SJSA1 (cell line): ENCODE data around the gene TPRX1. TPM values are rescaled to one million over a fixed set of nuclear protein-coding genes. Genes with fewer than 3 reads are reported as not detected.

Experiments used
- DNase-seq, 2 experiments: peaks; one replicate each; pipeline ENCODE4 v3.0.0-alpha.2; 2015 to 2020; ENCODE audit warnings: low spot score in 2 of 2, low read depth in 1 of 2
- H3K27ac ChIP-seq: fragments of 250-450 bp; sonication (Bioruptor Pico); 2 replicates; pipeline ENCODE4 v1.5.1; 2020; ENCODE audit warnings: mild to moderate bottlenecking, moderate library complexity
- H3K27me3 ChIP-seq: fragments of 250-450 bp; sonication (Bioruptor Pico); replicated peaks from 2 replicates; pipeline ENCODE4 v1.5.1; 2020; ENCODE audit warnings: mild to moderate bottlenecking, moderate library complexity
- H3K36me3 ChIP-seq: fragments of 250-450 bp; sonication (Bioruptor Pico); 2 replicates; pipeline ENCODE4 v1.5.1; 2020; ENCODE audit warnings: mild to moderate bottlenecking
- H3K4me1 ChIP-seq: fragments of 250-450 bp; sonication (Bioruptor Pico); replicated peaks from 2 replicates; pipeline ENCODE4 v1.6.1; 2021; ENCODE audit warnings: mild to moderate bottlenecking
- H3K4me3 ChIP-seq: fragments of 250-450 bp; sonication (Bioruptor Pico); 2 replicates; pipeline ENCODE4 v1.5.1; 2020; ENCODE audit warnings: mild to moderate bottlenecking
- H3K9me3 ChIP-seq: fragments of 250-450 bp; sonication (Bioruptor Pico); replicated peaks from 2 replicates; pipeline ENCODE4 v1.5.1; 2020; ENCODE audit warnings: mild to moderate bottlenecking
- total RNA-seq: library from RNA; depleted of rRNA; stranded (reverse); fragments of >200 nt; shearing (Covaris generic); gene quantifications from 2 replicates; pipeline ENCODE4 v1.2.3, GENCODE V29; 2014; rRNA removed

The TPRX1 gene
- total RNA-seq, 1 experiment from 2014 or later = not detected

- no peak for DNase-seq
- Histone ChIP-seq H3K27ac (no peak overlapping the region), H3K27me3 (no peaks in the 10 kb centered on the region), H3K36me3 (peaks cover 76% of the 10 kb centered on the region), H3K9me3 (no peaks in the 10 kb centered on the region), H3K4me3 (no peak overlapping the region), H3K4me1 (no peaks in the 10 kb centered on the region)
These were observed 47.8 kb downstream of the TPRX1 start for GRCh38 chr19:47756627-47756929.

- H3K27ac ChIP-seq = no peak overlapping the region
- no peaks in the 10 kb centered on the region for H3K4me1 ChIP-seq
- H3K36me3 ChIP-seq = peaks cover 82% of the 10 kb centered on the region
- DNase-seq = no peak
- no peak overlapping the region for H3K4me3 ChIP-seq
- no peaks in the 10 kb centered on the region for H3K27me3 ChIP-seq
- H3K9me3 ChIP-seq = no peaks in the 10 kb centered on the region
These were observed 48.4 kb downstream of the TPRX1 start for GRCh38 chr19:47755762-47756626.

- Histone ChIP-seq H3K36me3 (peaks cover 90% of the 10 kb centered on the region), H3K9me3 (no peaks in the 10 kb centered on the region), H3K4me1 (no peaks in the 10 kb centered on the region), H3K27me3 (no peaks in the 10 kb centered on the region), H3K4me3 (no peak overlapping the region), H3K27ac (no peak overlapping the region)
- DNase-seq = no peak
These were observed 49.1 kb downstream of the TPRX1 start for GRCh38 chr19:47755065-47755761.

GRCh38 chr19:47754206-47755064 lies 49.9 kb downstream of the TPRX1 start:
- no peak for DNase-seq
- no peaks in the 10 kb centered on the region for H3K27me3 ChIP-seq
- no peaks in the 10 kb centered on the region for H3K9me3 ChIP-seq
- H3K4me3 ChIP-seq = no peak overlapping the region
- H3K4me1 ChIP-seq = no peaks in the 10 kb centered on the region
- H3K27ac ChIP-seq = no peak overlapping the region
- peaks cover 97% of the 10 kb centered on the region for H3K36me3 ChIP-seq

GRCh38 chr19:47752440-47753211 lies 51.7 kb downstream of the TPRX1 start:
- peaks cover 99% of the 10 kb centered on the region for H3K36me3 ChIP-seq

More at GRCh38 chr19:47752440-47753211, 51.7 kb downstream of the TPRX1 start:
- Histone ChIP-seq H3K4me1 (no peaks in the 10 kb centered on the region), H3K9me3 (no peaks in the 10 kb centered on the region), H3K27ac (no peak overlapping the region), H3K4me3 (no peak overlapping the region), H3K27me3 (no peaks in the 10 kb centered on the region)
- no peak for DNase-seq

Other genes with a start within 250 kb of the TPRX1 start
- not detected in 2 replicates for gene ZNF541, start 231.4 kb downstream of the TPRX1 start, total RNA-seq
- 0.66 and 3.5 TPM in 2 replicates for gene BICRA, start 195.4 kb downstream of the TPRX1 start, total RNA-seq
- 25.7 and 35.9 TPM in 2 replicates for gene EHD2, start 91.1 kb downstream of the TPRX1 start, total RNA-seq
- gene NOP53, start 59.0 kb downstream of the TPRX1 start, total RNA-seq = 48.9 and 54.0 TPM in 2 replicates
- 394 and 455 TPM in 2 replicates for gene SELENOW, start 25.8 kb downstream of the TPRX1 start, total RNA-seq
- not detected in 2 replicates for gene CRX, start 17.4 kb upstream of the TPRX1 start, total RNA-seq
- not detected in 2 replicates for gene TPRX2, start 54.7 kb upstream of the TPRX1 start, total RNA-seq
- gene SULT2A1, start 81.8 kb upstream of the TPRX1 start, total RNA-seq = not detected in 2 replicates
- not detected in 2 replicates for gene BSPH1, start 187.6 kb upstream of the TPRX1 start, total RNA-seq
- not detected in 2 replicates for gene ELSPBP1, start 190.1 kb upstream of the TPRX1 start, total RNA-seq
- not detected in 2 replicates for gene CABP5, start 239.5 kb upstream of the TPRX1 start, total RNA-seq